ENCODE results near the gene DMD. TPM values are rescaled to one million over a fixed set of nuclear protein-coding genes. Genes with fewer than 3 reads are reported as not detected.
A peak's percentile ranks its signal among the peaks of the same experiment; 100 is the strongest.

The DMD gene
- total RNA-seq, 2 experiments from 2014 or later: 0.85 to 1.8 TPM

GRCh38 chrX:31356275-31357212, 1854.8 kb downstream of the DMD start:
- CTCF ChIA-PET: no interaction called here
- POLR2A ChIA-PET: no interaction called here
- intact Hi-C loops (cut with DNase I, micrococcal nuclease): no loop called here
- peaks cover 3% of the 10 kb centered on the region for H3K27me3 Mint-ChIP-seq
- DNase-seq (no peak), ATAC-seq (no peak)
- H3K4me1 Mint-ChIP-seq: no peaks in the 10 kb centered on the region
- H3K36me3 Mint-ChIP-seq (ENCODE audit: low read depth): no peaks in the 10 kb centered on the region
- H3K4me3 Mint-ChIP-seq: no peak overlapping the region
- no peak overlapping the region for H3K27ac Mint-ChIP-seq
- H3K9me3 Mint-ChIP-seq (ENCODE audit: low read depth): no peaks in the 10 kb centered on the region

- no peak for ATAC-seq
- ChIA-PET CTCF (no interaction called here), POLR2A (no interaction called here)
- Mint-ChIP-seq H3K36me3 (ENCODE audit: low read depth) (no peaks in the 10 kb centered on the region), H3K27me3 (peaks cover 3% of the 10 kb centered on the region), H3K4me3 (no peak overlapping the region), H3K27ac (no peak overlapping the region), H3K9me3 (ENCODE audit: low read depth) (no peaks in the 10 kb centered on the region), H3K4me1 (no peaks in the 10 kb centered on the region)
- DNase-seq: no peak
- intact Hi-C loops (cut with DNase I, micrococcal nuclease): no loop called here
Measured at GRCh38 chrX:31355206-31355955, 1856.0 kb downstream of the DMD start.

- no peak for ATAC-seq
- intact Hi-C loops (cut with DNase I, micrococcal nuclease): no loop called here
Measured at GRCh38 chrX:31353095-31353494, 1858.3 kb downstream of the DMD start.

GRCh38 chrX:31350808-31351074, 1860.6 kb downstream of the DMD start:
- CTCF ChIA-PET: no interaction called here
- no peak overlapping the region for H3K27ac Mint-ChIP-seq
- ATAC-seq: no peak

More at GRCh38 chrX:31353095-31353494, 1858.3 kb downstream of the DMD start:
- DNase-seq: no peak
- no peaks in the 10 kb centered on the region for H3K9me3 Mint-ChIP-seq (ENCODE audit: low read depth)
- peaks cover 3% of the 10 kb centered on the region for H3K27me3 Mint-ChIP-seq
- ChIA-PET POLR2A (no interaction called here), CTCF (no interaction called here)
- H3K4me1 Mint-ChIP-seq: no peaks in the 10 kb centered on the region
- peak overlapping the region; percentile 27 for H3K27ac Mint-ChIP-seq
- H3K4me3 Mint-ChIP-seq: no peak overlapping the region
- no peaks in the 10 kb centered on the region for H3K36me3 Mint-ChIP-seq (ENCODE audit: low read depth)

GRCh38 chrX:31349515-31349914, 1861.8 kb downstream of the DMD start:
- DNase-seq: no peak
- ChIA-PET POLR2A (no interaction called here), CTCF (no interaction called here)

More at GRCh38 chrX:31350808-31351074, 1860.6 kb downstream of the DMD start:
- Mint-ChIP-seq H3K36me3 (ENCODE audit: low read depth) (no peaks in the 10 kb centered on the region), H3K27me3 (peaks cover 3% of the 10 kb centered on the region), H3K4me1 (no peaks in the 10 kb centered on the region), H3K4me3 (no peak overlapping the region), H3K9me3 (ENCODE audit: low read depth) (no peaks in the 10 kb centered on the region)
- intact Hi-C loops (cut with DNase I, micrococcal nuclease): no loop called here
- POLR2A ChIA-PET: no interaction called here
- DNase-seq: no peak

GRCh38 chrX:31340587-31340986, 1870.8 kb downstream of the DMD start:
- H3K4me1 Mint-ChIP-seq: no peaks in the 10 kb centered on the region
- H3K27me3 Mint-ChIP-seq: no peaks in the 10 kb centered on the region
- H3K9me3 Mint-ChIP-seq (ENCODE audit: low read depth): no peaks in the 10 kb centered on the region
- H3K4me3 Mint-ChIP-seq: no peak overlapping the region
- no peak for ATAC-seq
- POLR2A ChIA-PET: no interaction called here
- intact Hi-C loops (cut with DNase I, micrococcal nuclease): no loop called here
- CTCF ChIA-PET: no interaction called here
- no peak overlapping the region for H3K27ac Mint-ChIP-seq
- no peak for DNase-seq
- no peaks in the 10 kb centered on the region for H3K36me3 Mint-ChIP-seq (ENCODE audit: low read depth)

More at GRCh38 chrX:31349515-31349914, 1861.8 kb downstream of the DMD start:
- no peaks in the 10 kb centered on the region for H3K9me3 Mint-ChIP-seq (ENCODE audit: low read depth)
- H3K27ac Mint-ChIP-seq: no peak overlapping the region
- intact Hi-C loops (cut with DNase I, micrococcal nuclease): no loop called here
- no peaks in the 10 kb centered on the region for H3K36me3 Mint-ChIP-seq (ENCODE audit: low read depth)
- peaks cover 3% of the 10 kb centered on the region for H3K27me3 Mint-ChIP-seq
- H3K4me1 Mint-ChIP-seq: no peaks in the 10 kb centered on the region
- no peak for ATAC-seq
- no peak overlapping the region for H3K4me3 Mint-ChIP-seq

- ATAC-seq (no peak), DNase-seq (no peak)
- H3K9me3 Mint-ChIP-seq (ENCODE audit: low read depth): no peaks in the 10 kb centered on the region
- CTCF ChIA-PET: no interaction called here
- no peaks in the 10 kb centered on the region for H3K4me1 Mint-ChIP-seq
- H3K4me3 Mint-ChIP-seq: no peak overlapping the region
- no peak overlapping the region for H3K27ac Mint-ChIP-seq
- no peaks in the 10 kb centered on the region for H3K27me3 Mint-ChIP-seq
- POLR2A ChIA-PET: no interaction called here
- intact Hi-C loops (cut with DNase I, micrococcal nuclease): no loop called here
- no peaks in the 10 kb centered on the region for H3K36me3 Mint-ChIP-seq (ENCODE audit: low read depth)
Measured at GRCh38 chrX:31338991-31339350, 1872.4 kb downstream of the DMD start.

GRCh38 chrX:31337332-31337731, 1874.0 kb downstream of the DMD start:
- CTCF ChIA-PET: interaction anchor here (0.5 kb wide), 1 partner anchor 525 kb away, joined by 3 read pairs; no protein-coding TSS in a partner anchor
- H3K9me3 Mint-ChIP-seq (ENCODE audit: low read depth): no peaks in the 10 kb centered on the region
- POLR2A ChIA-PET: no interaction called here
- H3K4me3 Mint-ChIP-seq: no peak overlapping the region
- DNase-seq (no peak), ATAC-seq (no peak)
- intact Hi-C loops (cut with DNase I, micrococcal nuclease): no loop called here
- no peaks in the 10 kb centered on the region for H3K4me1 Mint-ChIP-seq
- no peaks in the 10 kb centered on the region for H3K36me3 Mint-ChIP-seq (ENCODE audit: low read depth)
- no peaks in the 10 kb centered on the region for H3K27me3 Mint-ChIP-seq
- H3K27ac Mint-ChIP-seq: no peak overlapping the region

GRCh38 chrX:31336419-31336818, 1874.9 kb downstream of the DMD start:
- no peaks in the 10 kb centered on the region for H3K4me1 Mint-ChIP-seq
- CTCF ChIA-PET: no interaction called here
- H3K27ac Mint-ChIP-seq: no peak overlapping the region
- ATAC-seq (no peak), DNase-seq (no peak)
- no peak overlapping the region for H3K4me3 Mint-ChIP-seq
- intact Hi-C loops (cut with DNase I, micrococcal nuclease): no loop called here
- POLR2A ChIA-PET: no interaction called here
- no peaks in the 10 kb centered on the region for H3K9me3 Mint-ChIP-seq (ENCODE audit: low read depth)
- H3K36me3 Mint-ChIP-seq (ENCODE audit: low read depth): no peaks in the 10 kb centered on the region
- no peaks in the 10 kb centered on the region for H3K27me3 Mint-ChIP-seq

- Mint-ChIP-seq H3K9me3 (ENCODE audit: low read depth) (no peaks in the 10 kb centered on the region), H3K4me1 (no peaks in the 10 kb centered on the region), H3K36me3 (ENCODE audit: low read depth) (no peaks in the 10 kb centered on the region), H3K27ac (no peak overlapping the region), H3K4me3 (no peak overlapping the region), H3K27me3 (no peaks in the 10 kb centered on the region)
- no peak for ATAC-seq
- intact Hi-C loops (cut with DNase I, micrococcal nuclease): no loop called here
- no peak for DNase-seq
- CTCF ChIA-PET: no interaction called here
- POLR2A ChIA-PET: no interaction called here
Measured at GRCh38 chrX:31334997-31335396, 1876.4 kb downstream of the DMD start.

- no peak for ATAC-seq
- intact Hi-C loops (cut with DNase I, micrococcal nuclease): no loop called here
- no peak overlapping the region for H3K4me3 Mint-ChIP-seq
Measured at GRCh38 chrX:31333165-31333831, 1878.1 kb downstream of the DMD start.

GRCh38 chrX:31331928-31332327, 1879.4 kb downstream of the DMD start:
- DNase-seq (no peak), ATAC-seq (no peak)
- Mint-ChIP-seq H3K36me3 (ENCODE audit: low read depth) (no peaks in the 10 kb centered on the region), H3K4me1 (no peaks in the 10 kb centered on the region), H3K27me3 (no peaks in the 10 kb centered on the region), H3K9me3 (ENCODE audit: low read depth) (no peaks in the 10 kb centered on the region), H3K27ac (no peak overlapping the region), H3K4me3 (no peak overlapping the region)
- POLR2A ChIA-PET: no interaction called here
- intact Hi-C loops (cut with DNase I, micrococcal nuclease): no loop called here
- CTCF ChIA-PET: no interaction called here

More at GRCh38 chrX:31333165-31333831, 1878.1 kb downstream of the DMD start:
- H3K36me3 Mint-ChIP-seq (ENCODE audit: low read depth): no peaks in the 10 kb centered on the region
- no peak overlapping the region for H3K27ac Mint-ChIP-seq
- no peak for DNase-seq
- no peaks in the 10 kb centered on the region for H3K9me3 Mint-ChIP-seq (ENCODE audit: low read depth)
- POLR2A ChIA-PET: no interaction called here
- CTCF ChIA-PET: no interaction called here
- H3K27me3 Mint-ChIP-seq: no peaks in the 10 kb centered on the region
- no peaks in the 10 kb centered on the region for H3K4me1 Mint-ChIP-seq
